ENCODE measurements around the gene AMOTL1.

DNA sequence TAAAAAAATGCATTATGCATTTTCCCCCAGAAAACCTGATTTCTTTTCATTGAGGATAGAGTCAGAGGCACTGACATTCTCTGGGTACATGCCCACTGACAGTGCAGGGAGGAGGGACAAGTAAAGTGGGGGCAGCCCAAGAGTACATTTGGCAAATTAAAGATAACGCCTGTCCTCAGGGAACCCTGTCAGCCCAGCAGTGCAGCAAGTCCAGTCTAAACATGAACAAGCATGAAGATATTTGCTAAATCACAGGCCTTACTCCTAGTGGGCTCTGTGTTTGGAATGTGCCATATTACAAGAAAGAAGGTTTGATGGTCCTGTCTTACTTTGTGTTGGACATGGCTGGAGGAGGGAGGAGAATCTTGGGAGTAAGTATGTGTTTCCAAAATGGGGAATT is 37.9 kb downstream of the AMOTL1 start:
- no peak for TF ChIP-seq EP300 (IDR thresholded peaks at IDR 0.05)
- TF ChIP-seq, protein P1, sequence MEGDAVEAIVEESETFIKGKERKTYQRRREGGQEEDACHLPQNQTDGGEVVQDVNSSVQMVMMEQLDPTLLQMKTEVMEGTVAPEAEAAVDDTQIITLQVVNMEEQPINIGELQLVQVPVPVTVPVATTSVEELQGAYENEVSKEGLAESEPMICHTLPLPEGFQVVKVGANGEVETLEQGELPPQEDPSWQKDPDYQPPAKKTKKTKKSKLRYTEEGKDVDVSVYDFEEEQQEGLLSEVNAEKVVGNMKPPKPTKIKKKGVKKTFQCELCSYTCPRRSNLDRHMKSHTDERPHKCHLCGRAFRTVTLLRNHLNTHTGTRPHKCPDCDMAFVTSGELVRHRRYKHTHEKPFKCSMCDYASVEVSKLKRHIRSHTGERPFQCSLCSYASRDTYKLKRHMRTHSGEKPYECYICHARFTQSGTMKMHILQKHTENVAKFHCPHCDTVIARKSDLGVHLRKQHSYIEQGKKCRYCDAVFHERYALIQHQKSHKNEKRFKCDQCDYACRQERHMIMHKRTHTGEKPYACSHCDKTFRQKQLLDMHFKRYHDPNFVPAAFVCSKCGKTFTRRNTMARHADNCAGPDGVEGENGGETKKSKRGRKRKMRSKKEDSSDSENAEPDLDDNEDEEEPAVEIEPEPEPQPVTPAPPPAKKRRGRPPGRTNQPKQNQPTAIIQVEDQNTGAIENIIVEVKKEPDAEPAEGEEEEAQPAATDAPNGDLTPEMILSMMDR (IDR thresholded peaks at IDR 0.05), result no peak

Measured in stomach (tissue), 4 donors.